ENCODE measurements around the gene NACA. TPM values are rescaled to one million over a fixed set of nuclear protein-coding genes. Genes with fewer than 3 reads are reported as not detected.
A peak's percentile ranks its signal among the peaks of the same experiment; 100 is the strongest.

Gene NACA
- total and polyA plus RNA-seq, 2 of the 13 experiments (the other 11 are each of a cell fraction or from before 2014, with no cell fraction given) = 799 to 1,700 TPM

- TF ChIP-seq ZNF776 (CRISPR knock-in tag; IDR thresholded peaks at IDR 0.05) (peak; percentile 67; the same call in 1 of the 2 replicates), FOXK2 (IDR thresholded peaks at IDR 0.05) (no peak; the same call in 1 of the 2 replicates), ZFP36 (IDR thresholded peaks at IDR 0.05; ENCODE audit: borderline replicate concordance, low read depth, low read length, partially characterized antibody) (no peak), ATF7-NPFF (CRISPR knock-in tag; IDR thresholded peaks at IDR 0.05; ENCODE audit: low read depth) (peak; percentile 59; the same call in 1 of the 2 replicates), RBFOX2 (IDR thresholded peaks at IDR 0.05; ENCODE audit: low read depth, low read length) (peak; percentile 78), ZEB1 (IDR thresholded peaks at IDR 0.05; ENCODE audit: insufficient replicate concordance, low read depth) (peak; percentile 52), MEIS1 (CRISPR knock-in tag; IDR thresholded peaks at IDR 0.05; ENCODE audit: borderline replicate concordance) (peak; percentile 98; the same call in 1 of the 2 replicates), FOXM1 (CRISPR knock-in tag; IDR thresholded peaks at IDR 0.05) (no peak), E2F1 (CRISPR knock-in tag; IDR thresholded peaks at IDR 0.05) (no peak; the same call in 1 of the 2 replicates), ZNF607 (CRISPR knock-in tag; IDR thresholded peaks at IDR 0.05; ENCODE audit: borderline replicate concordance) (no peak), POGK (CRISPR knock-in tag; conservative IDR thresholded peaks at IDR 0.05) (peak; percentile 81), MTF2 (CRISPR knock-in tag; IDR thresholded peaks at IDR 0.05; ENCODE audit: borderline replicate concordance) (no peak), ZBTB20 (CRISPR knock-in tag; IDR thresholded peaks at IDR 0.05; ENCODE audit: borderline replicate concordance, low read depth) (peak; percentile 73; the same call in 1 of the 2 replicates), CHCHD3 (CRISPR knock-in tag; IDR thresholded peaks at IDR 0.05) (no peak), ZNF652 (CRISPR knock-in tag; IDR thresholded peaks at IDR 0.05; ENCODE audit: borderline replicate concordance, low read depth) (no peak), MYC (CRISPR knock-in tag; IDR thresholded peaks at IDR 0.05; ENCODE audit: borderline replicate concordance) (peak; percentile 99), NCOA1 (CRISPR knock-in tag; IDR thresholded peaks at IDR 0.05) (0 out of 2 replicates have a peak, but pooled peaks have one; percentile 47)
- TF ChIP-seq, protein P1, sequence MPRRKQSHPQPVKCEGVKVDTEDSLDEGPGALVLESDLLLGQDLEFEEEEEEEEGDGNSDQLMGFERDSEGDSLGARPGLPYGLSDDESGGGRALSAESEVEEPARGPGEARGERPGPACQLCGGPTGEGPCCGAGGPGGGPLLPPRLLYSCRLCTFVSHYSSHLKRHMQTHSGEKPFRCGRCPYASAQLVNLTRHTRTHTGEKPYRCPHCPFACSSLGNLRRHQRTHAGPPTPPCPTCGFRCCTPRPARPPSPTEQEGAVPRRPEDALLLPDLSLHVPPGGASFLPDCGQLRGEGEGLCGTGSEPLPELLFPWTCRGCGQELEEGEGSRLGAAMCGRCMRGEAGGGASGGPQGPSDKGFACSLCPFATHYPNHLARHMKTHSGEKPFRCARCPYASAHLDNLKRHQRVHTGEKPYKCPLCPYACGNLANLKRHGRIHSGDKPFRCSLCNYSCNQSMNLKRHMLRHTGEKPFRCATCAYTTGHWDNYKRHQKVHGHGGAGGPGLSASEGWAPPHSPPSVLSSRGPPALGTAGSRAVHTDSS (CRISPR knock-in tag; conservative IDR thresholded peaks at IDR 0.05) = no peak
- TF ChIP-seq, protein P2, sequence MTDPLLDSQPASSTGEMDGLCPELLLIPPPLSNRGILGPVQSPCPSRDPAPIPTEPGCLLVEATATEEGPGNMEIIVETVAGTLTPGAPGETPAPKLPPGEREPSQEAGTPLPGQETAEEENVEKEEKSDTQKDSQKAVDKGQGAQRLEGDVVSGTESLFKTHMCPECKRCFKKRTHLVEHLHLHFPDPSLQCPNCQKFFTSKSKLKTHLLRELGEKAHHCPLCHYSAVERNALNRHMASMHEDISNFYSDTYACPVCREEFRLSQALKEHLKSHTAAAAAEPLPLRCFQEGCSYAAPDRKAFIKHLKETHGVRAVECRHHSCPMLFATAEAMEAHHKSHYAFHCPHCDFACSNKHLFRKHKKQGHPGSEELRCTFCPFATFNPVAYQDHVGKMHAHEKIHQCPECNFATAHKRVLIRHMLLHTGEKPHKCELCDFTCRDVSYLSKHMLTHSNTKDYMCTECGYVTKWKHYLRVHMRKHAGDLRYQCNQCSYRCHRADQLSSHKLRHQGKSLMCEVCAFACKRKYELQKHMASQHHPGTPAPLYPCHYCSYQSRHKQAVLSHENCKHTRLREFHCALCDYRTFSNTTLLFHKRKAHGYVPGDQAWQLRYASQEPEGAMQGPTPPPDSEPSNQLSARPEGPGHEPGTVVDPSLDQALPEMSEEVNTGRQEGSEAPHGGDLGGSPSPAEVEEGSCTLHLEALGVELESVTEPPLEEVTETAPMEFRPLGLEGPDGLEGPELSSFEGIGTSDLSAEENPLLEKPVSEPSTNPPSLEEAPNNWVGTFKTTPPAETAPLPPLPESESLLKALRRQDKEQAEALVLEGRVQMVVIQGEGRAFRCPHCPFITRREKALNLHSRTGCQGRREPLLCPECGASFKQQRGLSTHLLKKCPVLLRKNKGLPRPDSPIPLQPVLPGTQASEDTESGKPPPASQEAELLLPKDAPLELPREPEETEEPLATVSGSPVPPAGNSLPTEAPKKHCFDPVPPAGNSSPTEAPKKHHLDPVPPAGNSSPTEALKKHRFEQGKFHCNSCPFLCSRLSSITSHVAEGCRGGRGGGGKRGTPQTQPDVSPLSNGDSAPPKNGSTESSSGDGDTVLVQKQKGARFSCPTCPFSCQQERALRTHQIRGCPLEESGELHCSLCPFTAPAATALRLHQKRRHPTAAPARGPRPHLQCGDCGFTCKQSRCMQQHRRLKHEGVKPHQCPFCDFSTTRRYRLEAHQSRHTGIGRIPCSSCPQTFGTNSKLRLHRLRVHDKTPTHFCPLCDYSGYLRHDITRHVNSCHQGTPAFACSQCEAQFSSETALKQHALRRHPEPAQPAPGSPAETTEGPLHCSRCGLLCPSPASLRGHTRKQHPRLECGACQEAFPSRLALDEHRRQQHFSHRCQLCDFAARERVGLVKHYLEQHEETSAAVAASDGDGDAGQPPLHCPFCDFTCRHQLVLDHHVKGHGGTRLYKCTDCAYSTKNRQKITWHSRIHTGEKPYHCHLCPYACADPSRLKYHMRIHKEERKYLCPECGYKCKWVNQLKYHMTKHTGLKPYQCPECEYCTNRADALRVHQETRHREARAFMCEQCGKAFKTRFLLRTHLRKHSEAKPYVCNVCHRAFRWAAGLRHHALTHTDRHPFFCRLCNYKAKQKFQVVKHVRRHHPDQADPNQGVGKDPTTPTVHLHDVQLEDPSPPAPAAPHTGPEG (CRISPR knock-in tag; IDR thresholded peaks at IDR 0.05) = peak; percentile 71; the same call in 1 of the 2 replicates
Observed at GRCh38 chr12:56724972-56725722, at the start of gene NACA (continued).
